Erythroblast (primary cell): Measurements from ENCODE around the gene KCNIP3.

ENCODE experiments used
- GATA1 ChIP-seq: IDR thresholded peaks from 2 replicates; pipeline ENCODE4 v1.6.1; 2011; ENCODE audit warnings: low read depth, mild to moderate bottlenecking, control low read depth, low read length, moderate library complexity
- POLR2A ChIP-seq: IDR thresholded peaks from 2 replicates; pipeline ENCODE4 v1.6.1; 2011; ENCODE audit warnings: mild to moderate bottlenecking, low read length

GRCh38 chr2:95269036-95269680 lies 28.0 kb upstream of the KCNIP3 start:
- TF ChIP-seq POLR2A (no peak), GATA1 (no peak)
